Adipose tissue (tissue), 3 donors: ENCODE measurements around the gene PNMA8B. TPM values are rescaled to one million over a fixed set of nuclear protein-coding genes. Genes with fewer than 3 reads are reported as not detected.
"Not testable (repeated sequence)": the region's sequence is repeated elsewhere in the genome, so short reads cannot be mapped to it uniquely, and the experiment has no call there.

Source experiments
- H3K27ac ChIP-seq: one replicate; pipeline ENCODE4 v1.5.1; 2013; ENCODE audit warnings: low read depth, low read length
- WGBS, 3 donors: extraction: QIAGEN DNeasy Blood & Tissue Kit; methylation state at CpG; one replicate each; pipeline ENCODE4 v1.1.7; 2013; 5-methylcytosine and 5-hydroxymethylcytosine counted together
- polyA plus RNA-seq, 3 donors: library from polyadenylated mRNA; stranded (reverse); fragments of 200-250 nt; gene quantifications; one replicate each; pipeline ENCODE4 v1.2.3, GENCODE V29; 2013
- donor health status: healthy with polysubstance abuse.
- donor health status: Bipolar disorder and iron deficiency.
- donor health status: healthy.

Gene PNMA8B
- polyA plus RNA-seq, 3 donors = 0.79 to 1.9 (median 0.85) TPM

- 17 to 20% (median 20%) methylated on average over 6 of the region's 6 CpGs for WGBS, 3 donors
- no peak overlapping the region for H3K27ac ChIP-seq
Observed at GRCh38 chr19:46515879-46516350, 20.2 kb upstream of the PNMA8B start.

GRCh38 chr19:46515290-46515609 lies 19.6 kb upstream of the PNMA8B start:
- WGBS, 3 donors = 57 to 72% (median 64%) methylated on average over 3 of the region's 3 CpGs
- H3K27ac ChIP-seq = no peak overlapping the region

DNA sequence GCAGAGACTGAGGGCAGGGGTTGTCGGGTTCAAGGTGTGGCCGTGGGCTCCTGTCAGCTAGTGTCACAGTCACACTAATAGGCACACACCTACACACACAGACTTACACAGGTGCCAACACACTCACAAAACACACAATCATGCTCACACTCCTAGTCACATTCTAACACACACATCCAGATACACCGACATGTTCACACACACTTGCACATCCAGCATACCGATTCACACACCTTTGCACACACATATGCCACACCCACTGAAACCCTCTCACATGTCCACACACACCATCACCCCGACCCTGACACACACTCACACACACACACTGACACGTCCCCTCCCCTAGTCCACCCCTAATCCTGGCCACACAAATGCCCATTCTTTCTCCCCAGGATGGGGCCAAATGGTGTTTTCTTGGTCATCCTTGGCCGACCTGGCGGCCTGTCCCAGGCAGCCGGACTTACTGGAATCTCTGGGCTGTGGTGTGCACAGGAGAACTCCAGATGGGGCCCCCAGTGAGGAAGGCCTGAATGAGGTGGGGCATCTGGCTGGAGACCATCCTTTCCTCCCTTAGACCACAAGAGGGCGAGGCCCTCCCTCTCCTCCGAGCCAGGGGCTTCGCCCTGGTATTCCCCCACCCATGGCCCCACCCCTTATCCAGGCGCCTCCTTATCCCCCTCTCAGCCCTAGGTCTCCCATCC lies 19.1 kb upstream of the PNMA8B start:
- H3K27ac ChIP-seq = no peak overlapping the region
- 61 to 76% (median 69%) methylated on average over 10 to 13 of the region's 13 CpGs for WGBS, 3 donors

DNA sequence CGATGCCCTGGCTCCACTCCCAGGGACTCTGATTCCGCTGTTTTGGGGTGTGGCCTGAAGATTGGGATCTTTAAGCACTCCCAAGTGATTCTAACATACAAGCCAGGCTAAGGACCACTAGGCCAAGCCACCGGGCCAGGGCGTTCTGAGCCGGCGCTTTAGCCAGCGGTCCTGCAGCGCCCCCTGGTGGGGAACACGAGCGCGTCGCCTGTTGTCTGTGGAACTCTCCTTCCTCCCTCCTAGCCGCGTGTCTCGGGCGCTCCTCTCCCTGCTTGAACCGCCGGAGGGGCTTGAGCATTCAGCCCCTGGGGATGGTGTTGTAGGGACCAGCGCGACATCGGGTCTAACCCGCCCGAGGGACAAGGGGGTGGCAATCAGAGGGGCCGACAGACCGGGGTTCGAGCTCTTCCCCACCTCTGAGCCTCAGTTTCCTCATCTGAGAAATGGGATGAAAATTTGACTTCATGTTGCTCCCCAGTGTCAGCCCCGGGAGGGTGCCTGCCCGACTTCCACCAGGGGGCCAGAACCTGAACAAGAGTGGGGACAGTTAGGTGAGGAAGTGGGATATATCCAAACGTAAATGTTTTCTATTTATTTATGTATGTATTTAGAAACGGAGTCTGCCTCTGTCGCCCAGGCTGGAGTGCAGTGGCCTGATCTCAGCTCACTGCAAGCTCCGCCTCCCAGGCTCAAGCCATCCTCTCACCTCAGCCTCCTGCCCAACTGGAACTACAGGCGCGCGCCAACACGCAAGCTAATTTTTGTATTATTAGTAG lies 18.0 kb upstream of the PNMA8B start:
- H3K27ac ChIP-seq = no peak overlapping the region
- 24 to 26% (median 25%) methylated on average over 35 to 36 of the region's 36 CpGs for WGBS, 3 donors

DNA sequence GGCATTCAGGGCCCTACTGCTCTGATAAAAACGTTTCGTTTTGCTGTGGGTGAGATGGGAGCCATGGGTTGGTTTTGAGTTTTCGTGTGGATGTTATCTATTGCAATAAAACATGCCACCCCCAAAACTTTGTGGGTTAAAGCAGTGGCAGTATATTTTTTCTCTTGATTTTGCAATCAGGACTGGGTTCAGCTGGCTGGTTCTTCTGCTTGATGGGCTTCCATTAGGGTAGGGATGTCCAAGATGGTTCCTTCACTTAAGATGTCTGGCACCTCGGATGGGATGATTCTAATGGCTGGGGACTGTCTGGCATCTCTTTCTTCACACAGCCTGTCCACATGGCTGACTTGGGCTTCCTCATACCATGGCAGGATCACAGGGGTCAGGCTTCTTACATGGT lies 15.6 kb upstream of the PNMA8B start:
- no peak overlapping the region for H3K27ac ChIP-seq
- 78 to 87% (median 82%) methylated on average over 4 of the region's 4 CpGs for WGBS, 3 donors

GRCh38 chr19:46508206-46508605 lies 12.5 kb upstream of the PNMA8B start:
- WGBS, 3 donors = 36 to 80% (median 48%) methylated on average over 2 of the region's 2 CpGs
- H3K27ac ChIP-seq = no peak overlapping the region

DNA sequence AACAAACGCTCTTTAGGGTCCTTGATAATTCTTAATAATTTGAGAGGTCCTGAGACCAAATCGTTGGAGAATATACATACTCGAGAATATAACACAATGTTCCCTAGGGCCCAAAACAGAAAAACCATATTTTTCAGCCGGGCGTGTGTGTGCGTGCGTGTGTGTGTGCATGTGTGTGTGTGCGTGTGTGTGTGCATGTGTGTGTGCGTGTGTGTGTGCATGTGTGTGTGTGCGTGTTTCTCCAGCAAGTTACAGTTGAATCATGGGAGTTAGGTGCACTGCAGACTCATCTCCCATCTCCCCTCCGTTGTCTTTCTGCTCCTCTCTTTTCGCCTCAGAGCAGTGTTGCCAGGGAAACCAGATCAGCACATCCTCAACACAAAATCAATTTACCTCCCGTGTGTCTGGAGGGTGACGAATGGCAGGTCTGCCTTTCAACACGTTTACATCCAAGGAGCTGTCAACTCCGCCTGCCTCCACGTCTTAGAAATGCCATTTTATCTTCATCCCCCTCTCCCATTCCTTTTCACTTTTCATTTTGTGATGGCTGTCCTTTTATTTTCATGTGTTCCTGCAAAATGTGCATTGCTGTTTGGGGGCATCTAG lies 8.3 kb upstream of the PNMA8B start:
- 72 to 80% (median 74%) methylated on average over 17 of the region's 17 CpGs for WGBS, 3 donors
- H3K27ac ChIP-seq = no peak overlapping the region

DNA sequence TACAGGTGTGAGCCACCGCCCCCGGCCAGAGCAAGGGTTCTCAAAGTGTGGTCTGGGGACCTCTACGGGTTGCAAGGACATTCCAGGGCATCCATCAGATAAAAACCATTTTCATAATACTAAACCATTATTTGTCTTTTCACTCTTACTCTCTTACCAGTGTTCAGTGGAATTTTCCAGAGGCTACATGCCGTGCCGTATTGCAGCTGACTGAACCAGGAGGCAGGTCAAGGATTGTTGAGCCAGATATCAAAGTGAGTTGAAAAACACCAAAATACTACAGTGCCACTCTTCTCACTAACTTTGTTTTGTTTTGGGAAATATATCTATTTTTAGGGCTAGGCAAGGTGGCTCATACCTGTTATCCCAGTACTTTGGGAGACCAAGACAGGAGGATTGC lies 7.2 kb upstream of the PNMA8B start:
- WGBS, 3 donors = 85 to 97% (median 93%) methylated on average over 5 of the region's 5 CpGs
- no peak overlapping the region for H3K27ac ChIP-seq

DNA sequence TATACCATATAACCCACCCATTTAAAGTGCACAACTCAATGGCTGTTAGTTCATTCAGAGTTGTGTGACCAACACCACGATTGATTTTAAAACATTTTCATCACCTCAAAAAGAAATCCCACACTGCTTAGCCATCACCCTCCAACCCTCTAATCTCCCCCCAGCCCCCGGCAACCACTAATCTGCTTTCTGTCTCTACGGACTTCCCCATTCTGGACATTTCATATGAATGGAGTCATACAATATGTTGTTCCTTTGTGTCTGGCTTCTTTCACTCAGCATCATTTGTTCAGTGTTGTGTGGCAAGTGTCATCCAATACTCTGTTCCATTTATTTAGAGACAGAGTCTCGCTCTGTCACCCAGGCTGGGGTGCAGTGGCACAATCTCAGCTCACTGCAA lies 4.0 kb upstream of the PNMA8B start:
- WGBS, 3 donors = 62 to 67% (median 67%) methylated on average over 4 of the region's 4 CpGs
- no peak overlapping the region for H3K27ac ChIP-seq

DNA sequence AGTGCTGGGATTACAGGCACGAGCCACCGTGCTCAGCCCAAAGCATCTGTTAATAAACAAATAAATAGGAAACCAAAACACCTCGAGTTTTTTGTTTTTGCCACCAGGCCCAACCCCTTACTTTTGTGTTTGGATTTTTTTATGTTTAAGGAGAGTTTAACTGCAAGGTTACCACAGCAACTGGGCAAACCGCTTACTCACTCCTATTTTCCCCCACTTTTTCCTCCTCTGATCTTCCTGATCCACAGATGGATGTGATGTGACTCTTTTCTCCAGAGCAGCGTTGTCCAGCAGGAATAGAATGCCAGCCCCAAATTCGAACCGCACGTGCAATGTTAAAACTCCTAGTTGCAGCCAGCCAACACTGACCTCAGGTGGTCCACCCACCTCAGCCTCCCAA lies 2.1 kb upstream of the PNMA8B start:
- WGBS, 3 donors = 81 to 88% (median 84%) methylated on average over 8 of the region's 8 CpGs
- no peak overlapping the region for H3K27ac ChIP-seq

DNA sequence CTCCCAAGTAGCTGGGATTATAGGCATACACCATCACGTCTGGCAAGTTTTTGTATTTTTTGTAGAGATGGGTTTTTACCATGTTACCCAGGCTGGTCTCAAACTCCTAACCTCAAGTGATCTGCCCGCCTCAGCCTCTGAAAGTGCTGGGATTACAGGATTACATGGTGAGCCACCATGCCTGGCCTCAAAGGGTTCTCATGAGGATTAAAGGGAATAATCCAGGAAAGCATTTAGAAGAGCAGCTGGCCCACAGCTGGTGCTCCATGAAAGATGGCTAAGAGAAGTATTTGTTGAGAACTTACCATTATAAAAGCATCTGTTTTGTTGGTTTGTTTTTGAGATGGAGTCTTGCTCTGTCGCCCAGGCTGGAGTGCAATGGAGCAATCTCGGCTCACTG lies 1.2 kb upstream of the PNMA8B start:
- 75 to 91% (median 90%) methylated on average over 4 of the region's 4 CpGs for WGBS, 3 donors
- not testable (repeated sequence) for H3K27ac ChIP-seq

DNA sequence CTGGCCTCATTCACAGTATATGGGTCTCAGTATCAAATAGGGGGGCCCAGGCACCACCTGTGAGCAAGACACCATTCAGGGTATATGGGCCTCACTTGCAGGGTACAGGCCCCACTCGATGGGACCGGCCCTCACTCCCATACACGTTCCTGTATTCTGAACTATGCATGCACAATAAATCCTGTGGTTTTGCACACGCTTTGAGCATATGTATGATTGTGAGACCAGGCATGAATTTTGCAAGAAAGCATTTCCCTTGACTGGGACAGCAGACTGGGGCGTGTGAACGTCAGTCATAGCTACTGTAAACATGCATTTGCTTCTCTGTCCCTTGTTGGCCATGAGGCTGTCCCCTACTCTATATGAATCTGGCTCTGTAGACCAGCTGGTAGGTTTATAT lies 637 bp upstream of the PNMA8B start:
- WGBS, 3 donors = 70 to 74% (median 73%) methylated on average over 6 of the region's 6 CpGs
- no peak overlapping the region for H3K27ac ChIP-seq

- WGBS, 3 donors = 40 to 51% (median 47%) methylated on average over 46 to 49 of the region's 49 CpGs
- H3K27ac ChIP-seq = no peak overlapping the region
Observed at GRCh38 chr19:46494941-46495785, 504 bp downstream of the PNMA8B start.

GRCh38 chr19:46494146-46494940 lies 1.3 kb downstream of the PNMA8B start:
- H3K27ac ChIP-seq = no peak overlapping the region
- 52 to 83% (median 65%) methylated on average over 66 to 67 of the region's 67 CpGs for WGBS, 3 donors

DNA sequence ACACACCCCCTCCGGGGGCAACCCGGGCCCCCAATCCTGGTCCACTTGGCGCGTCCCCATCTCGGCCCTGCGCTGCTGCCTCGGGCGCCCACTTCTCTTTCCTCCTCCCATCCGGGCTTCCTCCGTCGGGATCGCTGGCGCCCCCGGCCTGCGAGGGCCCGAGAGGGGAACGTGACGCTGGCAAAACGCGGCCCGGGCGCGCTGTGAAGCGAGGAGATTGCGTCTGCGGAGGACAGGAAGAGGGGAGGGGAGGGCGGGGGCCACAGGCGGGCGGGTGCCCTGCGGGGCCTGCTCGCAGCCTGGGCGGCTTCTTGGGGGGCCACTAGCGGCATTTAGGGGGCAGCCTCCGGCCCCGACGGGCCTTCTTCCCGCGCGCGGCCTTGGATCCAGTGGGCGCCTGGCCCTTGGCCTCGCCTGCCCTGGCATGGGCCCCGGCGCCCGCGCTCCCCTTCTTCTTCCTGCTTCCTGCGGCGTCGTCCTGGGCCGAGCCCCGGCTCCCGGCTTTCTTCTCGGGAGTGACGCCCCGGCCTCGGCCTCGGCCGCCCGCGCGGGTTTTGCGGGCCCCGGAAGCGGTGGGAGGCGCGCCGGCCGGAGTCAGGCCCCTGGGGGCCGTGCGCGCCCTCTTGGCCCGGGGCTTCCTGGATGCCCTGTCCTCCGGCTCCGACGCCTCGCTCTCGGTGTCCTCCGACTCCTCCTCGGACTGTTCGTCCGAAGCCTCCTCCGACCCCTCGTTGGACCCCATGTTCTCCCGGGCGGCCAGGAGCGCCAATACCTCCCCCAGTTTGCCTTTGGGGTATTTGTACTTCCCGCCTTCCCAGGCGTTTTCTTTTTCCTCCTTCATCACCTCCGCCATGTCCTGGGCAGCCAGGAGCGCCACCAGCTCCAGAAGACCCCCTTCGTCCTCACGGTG lies 2.2 kb downstream of the PNMA8B start:
- WGBS, 3 donors = 6 to 56% (median 6%) methylated on average over 57 to 92 of the region's 92 CpGs
- no peak overlapping the region for H3K27ac ChIP-seq

DNA sequence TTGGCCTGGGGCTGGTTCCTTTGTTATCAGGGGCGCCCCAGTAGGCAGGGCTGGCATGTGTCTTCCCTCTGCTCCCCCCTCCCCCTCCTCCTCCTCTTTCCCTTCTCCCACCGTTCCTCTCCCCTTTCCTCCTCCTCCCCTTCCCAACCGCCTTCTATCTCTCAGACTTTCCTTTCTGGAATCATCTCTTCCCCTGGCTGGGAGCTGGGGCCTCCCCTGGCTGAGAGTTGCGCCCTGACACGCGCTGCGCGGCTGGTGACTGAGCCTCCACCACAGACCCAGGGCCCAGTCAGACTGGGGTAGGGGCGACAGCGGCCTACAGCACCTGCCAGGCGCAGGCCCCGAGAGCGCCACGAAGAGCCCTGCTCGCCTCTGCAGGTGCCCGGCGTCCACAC lies 2.8 kb downstream of the PNMA8B start:
- no peak overlapping the region for H3K27ac ChIP-seq
- 21 to 65% (median 26%) methylated on average over 11 to 17 of the region's 17 CpGs for WGBS, 3 donors
